ENCODE data around the gene HECW1.

GRCh38 chr7:43306404-43306803 lies 194.0 kb downstream of the HECW1 start:
- TF ChIP-seq, protein P1, sequence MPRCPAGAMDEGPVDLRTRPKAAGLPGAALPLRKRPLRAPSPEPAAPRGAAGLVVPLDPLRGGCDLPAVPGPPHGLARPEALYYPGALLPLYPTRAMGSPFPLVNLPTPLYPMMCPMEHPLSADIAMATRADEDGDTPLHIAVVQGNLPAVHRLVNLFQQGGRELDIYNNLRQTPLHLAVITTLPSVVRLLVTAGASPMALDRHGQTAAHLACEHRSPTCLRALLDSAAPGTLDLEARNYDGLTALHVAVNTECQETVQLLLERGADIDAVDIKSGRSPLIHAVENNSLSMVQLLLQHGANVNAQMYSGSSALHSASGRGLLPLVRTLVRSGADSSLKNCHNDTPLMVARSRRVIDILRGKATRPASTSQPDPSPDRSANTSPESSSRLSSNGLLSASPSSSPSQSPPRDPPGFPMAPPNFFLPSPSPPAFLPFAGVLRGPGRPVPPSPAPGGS (IDR thresholded peaks at IDR 0.05) = no peak
- TF ChIP-seq, protein P2, sequence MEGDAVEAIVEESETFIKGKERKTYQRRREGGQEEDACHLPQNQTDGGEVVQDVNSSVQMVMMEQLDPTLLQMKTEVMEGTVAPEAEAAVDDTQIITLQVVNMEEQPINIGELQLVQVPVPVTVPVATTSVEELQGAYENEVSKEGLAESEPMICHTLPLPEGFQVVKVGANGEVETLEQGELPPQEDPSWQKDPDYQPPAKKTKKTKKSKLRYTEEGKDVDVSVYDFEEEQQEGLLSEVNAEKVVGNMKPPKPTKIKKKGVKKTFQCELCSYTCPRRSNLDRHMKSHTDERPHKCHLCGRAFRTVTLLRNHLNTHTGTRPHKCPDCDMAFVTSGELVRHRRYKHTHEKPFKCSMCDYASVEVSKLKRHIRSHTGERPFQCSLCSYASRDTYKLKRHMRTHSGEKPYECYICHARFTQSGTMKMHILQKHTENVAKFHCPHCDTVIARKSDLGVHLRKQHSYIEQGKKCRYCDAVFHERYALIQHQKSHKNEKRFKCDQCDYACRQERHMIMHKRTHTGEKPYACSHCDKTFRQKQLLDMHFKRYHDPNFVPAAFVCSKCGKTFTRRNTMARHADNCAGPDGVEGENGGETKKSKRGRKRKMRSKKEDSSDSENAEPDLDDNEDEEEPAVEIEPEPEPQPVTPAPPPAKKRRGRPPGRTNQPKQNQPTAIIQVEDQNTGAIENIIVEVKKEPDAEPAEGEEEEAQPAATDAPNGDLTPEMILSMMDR (IDR thresholded peaks at IDR 0.05) = no peak
